Measurements from ENCODE around the gene TBL1XR1. TPM values are rescaled to one million over a fixed set of nuclear protein-coding genes. Genes with fewer than 3 reads are reported as not detected.

The TBL1XR1 gene
- total and polyA plus RNA-seq, 2 of the 13 experiments (the other 11 are each of a cell fraction or from before 2014, with no cell fraction given): 57.7 to 62.5 TPM

DNA sequence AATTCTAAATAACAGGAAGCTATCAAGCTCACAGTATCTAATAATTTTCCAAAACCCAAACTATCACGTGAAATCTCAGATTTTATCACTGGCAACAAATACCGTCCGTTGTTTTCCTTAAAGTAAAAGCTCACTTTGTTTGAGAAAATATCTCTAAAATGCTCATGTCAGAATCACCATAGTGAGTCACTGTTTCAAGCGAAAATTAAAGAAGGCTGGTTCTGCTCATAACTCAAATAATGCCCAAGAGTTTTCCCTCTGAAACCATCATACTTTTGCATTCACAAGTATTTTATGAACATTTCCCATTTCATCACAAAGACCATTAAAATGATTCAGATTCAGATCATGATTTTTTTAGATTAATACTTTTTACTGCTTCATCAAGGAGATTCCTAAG, 50.6 kb downstream of the TBL1XR1 start:
- FAIRE-seq (no peak), ATAC-seq (no peak), DNase-seq (ENCODE audit: low spot score) (no peak)
- Histone ChIP-seq H2AFZ (ENCODE audit: low read length) (no peak overlapping the region), H3K4me1 (ENCODE audit: insufficient read depth, low read length) (peaks cover 75% of the 10 kb centered on the region), H3K36me3 (replicated peaks in 1 of 2; ENCODE audit: control insufficient read depth in 1 of 2, insufficient read depth in 2 of 2, low read length in 2 of 2) (no peaks in the 10 kb centered on the region; a peak in 1 of 5 replicates), H3K4me3 (replicated peaks in 1 of 3; ENCODE audit: insufficient read depth in 1 of 3, low read depth in 2 of 3, low read length in 3 of 3) (no peak overlapping the region), H3K9me3 (ENCODE audit: low read length) (no peaks in the 10 kb centered on the region), H3K79me2 (ENCODE audit: insufficient read depth, low read length) (peaks cover 96% of the 10 kb centered on the region), H3K27ac (ENCODE audit: extremely low read length, insufficient read depth, low read length) (no peak overlapping the region), H3K4me2 (ENCODE audit: low read depth, low read length) (no peak overlapping the region), H3K9ac (ENCODE audit: insufficient read depth, low read depth, low read length) (no peak overlapping the region), H3K27me3 (ENCODE audit: control insufficient read depth in 1 of 2, insufficient read depth in 2 of 2, low read length in 2 of 2) (no peaks in the 10 kb centered on the region), H4K20me1 (ENCODE audit: insufficient read depth, low read length) (peaks cover 69% of the 10 kb centered on the region)
- POLR2A ChIA-PET: no interaction called here
- no TSS peak for BruUV-seq (replicated peaks)
- intact Hi-C loops (cut with micrococcal nuclease; ENCODE audit: unreplicated experiment): no loop called here
- 83% methylated on average over 4 of the region's 4 CpGs for WGBS (ENCODE audit: low lambda C conversion rate)
- in situ Hi-C loops (cut with HindIII; ENCODE audit: extremely low pct_ligation_motif_present, low pct_unique_long_range_greater_than_20kb): no loop called here
- CTCF ChIA-PET (ENCODE audit: low intra/inter-chr PET ratio, low total read pairs): no interaction called here
- TF ChIP-seq ZNF263 (CRISPR knock-in tag; IDR thresholded peaks at IDR 0.05) (no peak), MEIS1 (CRISPR knock-in tag; IDR thresholded peaks at IDR 0.05; ENCODE audit: borderline replicate concordance) (no peak), ZNF530 (CRISPR knock-in tag; IDR thresholded peaks at IDR 0.05; ENCODE audit: low read depth) (no peak)
- TF ChIP-seq, protein P1, sequence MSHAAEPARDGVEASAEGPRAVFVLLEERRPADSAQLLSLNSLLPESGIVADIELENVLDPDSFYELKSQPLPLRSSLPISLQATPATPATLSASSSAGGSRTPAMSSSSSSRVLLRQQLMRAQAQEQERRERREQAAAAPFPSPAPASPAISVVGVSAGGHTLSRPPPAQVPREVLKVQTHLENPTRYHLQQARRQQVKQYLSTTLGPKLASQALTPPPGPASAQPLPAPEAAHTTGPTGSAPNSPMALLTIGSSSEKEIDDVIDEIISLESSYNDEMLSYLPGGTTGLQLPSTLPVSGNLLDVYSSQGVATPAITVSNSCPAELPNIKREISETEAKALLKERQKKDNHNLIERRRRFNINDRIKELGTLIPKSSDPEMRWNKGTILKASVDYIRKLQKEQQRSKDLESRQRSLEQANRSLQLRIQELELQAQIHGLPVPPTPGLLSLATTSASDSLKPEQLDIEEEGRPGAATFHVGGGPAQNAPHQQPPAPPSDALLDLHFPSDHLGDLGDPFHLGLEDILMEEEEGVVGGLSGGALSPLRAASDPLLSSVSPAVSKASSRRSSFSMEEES (CRISPR knock-in tag; IDR thresholded peaks at IDR 0.05): no peak

DNA sequence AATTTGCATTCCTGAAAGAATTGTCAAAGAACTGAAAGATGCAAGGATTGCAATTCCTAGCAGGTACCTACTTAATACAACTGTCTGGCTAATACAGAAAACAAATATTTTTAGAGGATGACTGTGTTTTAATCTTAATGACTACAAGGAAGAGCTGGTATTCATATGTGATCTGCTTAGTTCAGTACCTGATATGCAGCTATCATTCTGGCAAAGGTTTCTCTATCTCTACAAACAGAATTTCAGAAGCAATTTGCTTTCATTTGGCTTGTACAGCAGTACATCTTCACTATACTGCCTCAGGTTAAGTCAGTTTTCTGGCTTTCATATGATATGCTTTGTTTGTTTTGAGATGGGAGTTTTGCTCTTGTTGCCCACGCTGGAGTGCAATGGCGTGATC, 51.3 kb downstream of the TBL1XR1 start:
- ATAC-seq: no peak
- TF ChIP-seq, protein P2, sequence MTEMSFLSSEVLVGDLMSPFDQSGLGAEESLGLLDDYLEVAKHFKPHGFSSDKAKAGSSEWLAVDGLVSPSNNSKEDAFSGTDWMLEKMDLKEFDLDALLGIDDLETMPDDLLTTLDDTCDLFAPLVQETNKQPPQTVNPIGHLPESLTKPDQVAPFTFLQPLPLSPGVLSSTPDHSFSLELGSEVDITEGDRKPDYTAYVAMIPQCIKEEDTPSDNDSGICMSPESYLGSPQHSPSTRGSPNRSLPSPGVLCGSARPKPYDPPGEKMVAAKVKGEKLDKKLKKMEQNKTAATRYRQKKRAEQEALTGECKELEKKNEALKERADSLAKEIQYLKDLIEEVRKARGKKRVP (CRISPR knock-in tag; IDR thresholded peaks at IDR 0.05): no peak
- TF ChIP-seq KLF16 (CRISPR knock-in tag; IDR thresholded peaks at IDR 0.05) (no peak), MAFG (CRISPR knock-in tag; IDR thresholded peaks at IDR 0.05) (no peak), ZSCAN25 (CRISPR knock-in tag; IDR thresholded peaks at IDR 0.05) (no peak), CENPT (CRISPR knock-in tag; IDR thresholded peaks at IDR 0.05; ENCODE audit: low read depth) (no peak), ZNF44 (CRISPR knock-in tag; IDR thresholded peaks at IDR 0.05) (no peak)
- TF ChIP-seq, protein P3, sequence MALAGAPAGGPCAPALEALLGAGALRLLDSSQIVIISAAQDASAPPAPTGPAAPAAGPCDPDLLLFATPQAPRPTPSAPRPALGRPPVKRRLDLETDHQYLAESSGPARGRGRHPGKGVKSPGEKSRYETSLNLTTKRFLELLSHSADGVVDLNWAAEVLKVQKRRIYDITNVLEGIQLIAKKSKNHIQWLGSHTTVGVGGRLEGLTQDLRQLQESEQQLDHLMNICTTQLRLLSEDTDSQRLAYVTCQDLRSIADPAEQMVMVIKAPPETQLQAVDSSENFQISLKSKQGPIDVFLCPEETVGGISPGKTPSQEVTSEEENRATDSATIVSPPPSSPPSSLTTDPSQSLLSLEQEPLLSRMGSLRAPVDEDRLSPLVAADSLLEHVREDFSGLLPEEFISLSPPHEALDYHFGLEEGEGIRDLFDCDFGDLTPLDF (CRISPR knock-in tag; IDR thresholded peaks at IDR 0.05): no peak
- no peak for DNase-seq (ENCODE audit: low spot score)
- Histone ChIP-seq H4K20me1 (ENCODE audit: insufficient read depth, low read length) (peaks cover 70% of the 10 kb centered on the region), H3K27ac (ENCODE audit: extremely low read length, insufficient read depth, low read length) (no peak overlapping the region), H3K4me3 (replicated peaks in 1 of 3; ENCODE audit: insufficient read depth in 1 of 3, low read depth in 2 of 3, low read length in 3 of 3) (no peak overlapping the region), H3K9ac (ENCODE audit: insufficient read depth, low read depth, low read length) (no peak overlapping the region), H3K4me1 (ENCODE audit: insufficient read depth, low read length) (peaks cover 70% of the 10 kb centered on the region), H3K79me2 (ENCODE audit: insufficient read depth, low read length) (peaks cover 96% of the 10 kb centered on the region), H3K4me2 (ENCODE audit: low read depth, low read length) (no peak overlapping the region), H3K9me3 (ENCODE audit: low read length) (no peaks in the 10 kb centered on the region), H3K27me3 (ENCODE audit: control insufficient read depth in 1 of 2, insufficient read depth in 2 of 2, low read length in 2 of 2) (no peaks in the 10 kb centered on the region), H3K36me3 (replicated peaks in 1 of 2; ENCODE audit: control insufficient read depth in 1 of 2, insufficient read depth in 2 of 2, low read length in 2 of 2) (no peaks in the 10 kb centered on the region; a peak in 1 of 5 replicates), H2AFZ (ENCODE audit: low read length) (no peak overlapping the region)
- intact Hi-C loops (cut with micrococcal nuclease; ENCODE audit: unreplicated experiment) (no loop called here), in situ Hi-C loops (cut with HindIII; ENCODE audit: extremely low pct_ligation_motif_present, low pct_unique_long_range_greater_than_20kb) (no loop called here)
- ChIA-PET POLR2A (no interaction called here), CTCF (ENCODE audit: low intra/inter-chr PET ratio, low total read pairs) (no interaction called here)
- no TSS peak for BruUV-seq (replicated peaks)
- 97% methylated on average over 2 of the region's 2 CpGs for WGBS (ENCODE audit: low lambda C conversion rate)
- FAIRE-seq: no peak
